NCI-H2227 (cell line): ENCODE results near the gene WDFY2.

Experiments used
- DNase-seq: peaks from one replicate; lab custom pipeline; 2025; ENCODE audit not compliant: unreplicated experiment; lab: John Stamatoyannopoulos, UW

Gene WDFY2

DNA sequence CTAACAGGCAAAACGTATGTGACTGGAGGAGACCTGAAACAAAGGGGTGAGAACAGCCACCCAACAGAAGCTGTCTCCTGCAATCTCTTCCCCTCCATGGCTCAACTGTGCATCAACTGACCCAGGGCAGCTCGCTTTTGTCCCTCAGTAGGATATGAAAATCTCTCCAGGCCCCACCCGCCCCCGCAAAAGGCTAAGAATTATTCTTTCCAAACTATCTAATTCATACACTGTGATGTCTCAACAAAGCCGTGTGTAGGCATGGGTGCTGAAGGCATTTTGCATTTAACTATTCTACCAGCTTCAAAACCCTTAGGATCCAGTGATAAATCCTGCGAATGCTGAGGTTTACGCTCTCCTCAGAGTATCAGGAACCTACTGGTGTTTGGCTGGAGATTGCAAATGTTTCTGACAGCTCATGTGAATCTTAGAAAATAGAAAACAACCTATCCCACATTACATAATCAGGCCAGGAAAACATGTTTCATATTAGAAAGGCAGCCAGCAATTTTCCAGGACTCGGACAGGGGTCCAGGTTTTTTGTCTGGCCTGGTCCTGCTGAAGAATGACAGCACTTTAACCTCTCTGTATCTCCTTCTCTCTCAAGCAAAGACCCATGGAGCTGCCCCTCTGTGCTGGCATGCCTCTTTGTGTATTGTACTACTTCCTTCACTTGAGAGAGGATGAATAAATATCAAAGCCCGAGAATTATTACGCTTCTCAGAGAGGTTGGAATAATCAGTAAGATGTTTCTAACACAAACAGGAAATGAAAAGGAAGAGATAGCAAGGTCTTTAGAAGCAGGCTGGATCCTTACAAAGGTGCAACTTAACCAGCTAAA, 202.4 kb downstream of the WDFY2 start:
- DNase-seq: peak; percentile 55

DNA sequence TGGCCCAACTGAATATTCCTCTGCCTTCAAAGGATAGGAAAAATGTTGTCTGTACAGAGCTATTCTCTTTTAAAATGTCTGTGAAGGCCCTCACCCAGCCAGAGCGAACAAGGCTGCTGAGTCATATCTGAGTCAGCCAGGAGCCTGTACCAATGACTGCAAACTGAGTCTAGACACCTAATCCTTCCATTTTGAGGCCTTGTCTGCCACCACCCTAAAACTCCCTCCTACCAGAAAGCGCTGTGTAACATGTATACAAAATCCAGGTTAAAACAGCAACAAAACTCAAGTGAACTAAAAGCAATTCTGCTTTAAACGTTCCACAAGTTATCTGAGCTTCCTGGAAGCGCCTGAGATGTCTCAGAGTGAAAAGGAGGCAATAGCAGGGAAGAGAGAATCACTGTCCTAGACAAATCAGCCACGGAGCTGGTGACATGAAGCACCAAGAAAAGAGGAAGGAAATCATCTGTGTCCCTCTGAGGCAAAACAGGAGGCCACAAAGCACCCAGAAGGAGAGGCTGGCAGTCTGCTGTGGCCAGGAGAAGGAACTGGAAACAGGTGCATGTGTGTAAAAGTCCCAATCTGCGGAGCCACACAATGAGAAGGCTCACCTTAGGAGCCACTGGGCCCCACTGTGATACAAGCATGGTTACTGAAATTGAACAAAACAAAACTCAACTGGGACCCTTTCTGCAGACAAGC, 209.5 kb downstream of the WDFY2 start:
- DNase-seq: no peak

DNA sequence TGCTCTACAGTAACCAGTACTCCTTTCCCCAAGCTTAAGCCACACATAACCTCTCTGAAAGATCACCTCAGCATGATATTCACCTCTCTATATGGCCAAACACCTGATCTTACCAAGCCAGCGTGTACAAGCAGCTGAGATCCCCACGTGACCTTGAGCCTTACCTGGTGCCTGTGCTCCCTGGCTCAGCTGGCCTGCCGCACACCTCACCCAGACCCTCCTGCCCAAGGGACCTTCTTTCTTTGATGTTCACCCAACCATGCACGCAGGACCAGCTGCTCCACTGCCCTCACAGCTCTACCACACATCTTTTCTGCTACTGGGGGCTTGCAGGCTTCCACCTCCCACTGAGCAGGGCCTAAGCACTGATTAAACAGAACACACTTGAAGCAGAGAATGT, 210.7 kb downstream of the WDFY2 start:
- no peak for DNase-seq

DNA sequence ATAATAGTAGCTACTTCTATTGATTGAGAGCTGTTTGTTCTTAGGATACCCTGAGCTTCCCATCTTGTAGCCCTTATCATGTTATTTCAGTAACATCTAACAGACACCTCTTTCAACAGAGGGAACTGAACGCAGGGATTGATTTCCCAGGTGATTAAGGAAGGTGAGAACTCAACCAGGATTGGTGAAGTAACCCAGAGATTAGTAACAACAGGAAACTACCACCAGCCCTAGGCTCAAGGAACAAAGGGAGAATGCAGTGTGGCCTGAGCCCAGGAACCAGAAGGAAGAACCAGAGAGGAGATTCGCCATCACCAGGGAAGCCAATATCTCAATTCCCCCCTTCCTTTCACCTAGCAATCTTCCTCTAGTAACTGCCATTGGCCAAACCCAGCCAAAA, 211.2 kb downstream of the WDFY2 start:
- DNase-seq: no peak

- DNase-seq: no peak
Observed at GRCh38 chr13:51796546-51796945, 212.3 kb downstream of the WDFY2 start.

GRCh38 chr13:51797664-51798488, 213.6 kb downstream of the WDFY2 start:
- peak; percentile 74 for DNase-seq

DNA sequence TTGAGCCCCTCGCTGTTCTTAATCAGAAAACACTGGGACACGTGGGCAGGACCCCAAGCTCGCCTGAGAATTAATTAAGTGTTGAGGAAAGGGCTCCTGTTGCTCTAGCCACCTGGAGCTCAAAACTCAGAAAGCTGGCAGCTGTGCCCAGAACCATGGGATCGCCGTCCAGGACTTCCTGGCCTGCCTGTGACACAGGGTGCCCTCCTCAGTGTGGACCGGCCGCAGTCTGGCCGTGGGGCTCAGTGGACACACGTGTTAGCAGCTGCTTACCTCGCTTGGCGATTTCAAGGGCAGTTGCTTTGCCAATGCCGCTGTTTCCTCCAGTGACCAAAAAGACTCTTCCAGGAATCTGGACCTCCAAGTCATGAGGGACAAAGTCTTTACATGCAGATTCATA, 215.0 kb downstream of the WDFY2 start:
- no peak for DNase-seq

- no peak for DNase-seq
Observed at GRCh38 chr13:51800486-51800885, 216.2 kb downstream of the WDFY2 start.

- DNase-seq: no peak
Observed at GRCh38 chr13:51801631-51802099, 217.4 kb downstream of the WDFY2 start.

GRCh38 chr13:51802631-51803418, 218.6 kb downstream of the WDFY2 start:
- peak; percentile 25 for DNase-seq

DNA sequence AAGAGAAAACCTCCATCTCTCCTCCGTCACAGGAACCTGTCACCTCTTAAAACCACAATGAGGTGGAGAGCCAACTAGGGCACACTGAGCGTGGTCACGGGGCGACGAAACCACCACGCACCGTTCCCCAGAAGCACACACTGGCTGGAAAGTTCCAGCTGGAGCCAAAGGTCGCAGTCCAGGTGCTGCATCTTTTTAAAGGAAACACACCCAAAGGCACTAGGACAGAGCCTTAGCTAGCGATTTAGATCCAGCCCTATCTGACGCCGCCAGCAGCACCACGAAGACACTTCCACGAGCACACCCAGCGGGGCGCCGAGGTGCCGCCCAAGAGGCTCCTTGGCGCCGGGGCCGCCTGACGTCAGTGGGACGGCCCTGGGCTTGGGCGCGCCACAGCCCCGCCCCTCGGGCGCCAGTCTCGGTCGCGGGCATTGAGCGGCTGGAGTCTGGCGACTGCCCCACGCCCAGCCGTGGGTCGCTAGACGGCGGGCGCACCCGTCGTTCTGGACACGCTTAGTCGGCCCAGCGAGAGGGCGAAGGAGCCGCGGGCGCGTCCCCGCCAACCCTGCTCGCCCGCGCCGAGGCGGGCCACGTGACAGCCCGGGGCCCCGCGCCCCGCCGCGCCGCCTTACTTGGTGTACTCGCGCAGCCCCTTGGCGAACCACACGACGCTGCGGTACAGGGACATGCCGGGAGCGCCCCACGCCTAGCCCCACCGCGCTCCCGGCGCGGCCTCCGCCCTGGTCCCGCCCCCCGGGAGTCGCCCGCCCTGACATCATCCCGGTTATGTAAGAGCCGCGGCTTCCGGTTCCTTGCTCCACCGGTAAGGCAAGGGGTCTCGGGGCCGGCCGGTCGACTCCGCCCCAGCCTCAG, 219.4 kb downstream of the WDFY2 start, which contains the start of gene DHRS12:
TSS of gene DHRS12 (minus strand) at position 742 of the 873 bp plus-strand sequence. CDS start 4,504 bp downstream, outside the sequence.
- peak; percentile 91 for DNase-seq

- no peak for DNase-seq
Observed at GRCh38 chr13:51804295-51805172, 220.3 kb downstream of the WDFY2 start.

DNA sequence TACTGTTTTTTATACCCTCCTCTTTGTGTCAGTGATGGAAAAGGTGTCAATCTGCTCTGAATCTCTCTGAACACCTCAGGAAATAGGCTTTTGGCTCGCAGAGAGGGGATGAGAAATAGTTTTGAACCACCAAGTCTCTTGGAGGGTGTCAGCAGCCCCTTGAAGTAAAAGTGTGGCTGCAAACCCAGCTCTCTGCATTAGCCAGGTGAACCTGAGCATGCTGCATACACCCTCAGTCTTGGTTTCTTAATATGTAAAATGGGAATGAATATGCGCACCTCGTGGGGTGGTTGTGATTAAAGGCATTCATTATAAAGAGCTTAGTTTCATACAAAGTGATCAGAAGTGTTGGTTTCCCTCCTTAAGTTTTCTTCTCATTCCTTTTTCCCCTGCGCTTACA, 221.1 kb downstream of the WDFY2 start:
- DNase-seq: no peak

DNA sequence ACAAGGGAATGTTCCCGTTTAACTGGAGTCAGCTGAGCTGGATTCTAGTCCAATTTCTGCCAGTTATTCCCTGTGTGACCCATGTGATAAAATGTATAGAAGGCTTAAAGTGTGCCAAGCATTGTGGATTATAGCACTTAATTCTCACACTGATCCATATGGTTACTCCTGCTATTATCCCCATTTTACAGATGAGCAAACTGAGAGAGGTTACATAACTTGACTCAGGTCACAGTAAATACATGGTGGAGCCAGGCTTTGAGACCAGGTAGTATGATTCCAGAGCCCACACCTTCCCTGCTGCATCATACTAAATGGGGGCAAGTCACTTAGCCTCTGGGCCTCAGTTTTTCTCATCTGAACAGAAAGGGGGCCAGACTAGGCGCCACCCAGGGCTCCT, 221.7 kb downstream of the WDFY2 start:
- no peak for DNase-seq

DNA sequence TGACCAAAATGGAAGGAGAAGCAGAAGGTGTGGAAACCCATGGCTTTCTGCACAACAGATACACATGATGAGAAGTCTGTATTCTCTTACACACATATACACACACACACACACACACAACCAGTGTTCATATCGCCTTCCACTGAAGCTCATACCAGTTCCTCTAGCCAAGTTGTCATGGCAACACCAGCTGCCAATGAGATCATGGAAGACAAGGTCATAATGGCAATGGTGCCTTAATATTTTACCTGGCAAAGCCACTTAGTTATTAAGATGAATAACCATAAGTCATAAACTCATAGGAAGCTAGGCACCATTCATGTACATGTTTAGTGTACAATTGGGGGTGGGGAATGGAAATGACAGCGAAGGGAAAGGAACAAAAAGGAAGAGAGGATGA, 222.3 kb downstream of the WDFY2 start:
- peak; percentile 64 for DNase-seq

GRCh38 chr13:51807041-51807440, 222.8 kb downstream of the WDFY2 start:
- no peak for DNase-seq

DNA sequence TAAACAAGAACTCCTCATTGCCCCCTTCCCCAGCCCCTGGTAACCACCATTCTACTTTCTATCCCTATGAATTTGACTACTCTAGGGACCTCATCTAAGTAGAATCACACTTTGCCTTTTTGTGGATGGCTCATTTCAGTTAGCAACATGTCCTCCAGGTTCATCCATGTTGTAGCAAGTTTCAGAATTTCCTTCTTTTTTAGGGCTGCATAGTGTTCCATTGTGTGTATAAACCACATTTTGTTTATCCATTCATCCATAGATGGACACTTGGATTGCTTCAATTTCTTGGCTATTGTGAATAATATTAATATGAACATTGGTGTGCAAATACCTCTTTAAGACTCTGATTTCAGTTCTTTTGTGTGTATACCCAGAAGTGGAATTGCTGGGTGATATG, 224.5 kb downstream of the WDFY2 start:
- no peak for DNase-seq

- DNase-seq: no peak
Observed at GRCh38 chr13:51811046-51811445, 226.8 kb downstream of the WDFY2 start.
